K562 (cell line): ENCODE measurements around the gene SPRN. TPM values are rescaled to one million over a fixed set of nuclear protein-coding genes. Genes with fewer than 3 reads are reported as not detected.

Experiments
- ATAC-seq: fragments of 200-7000 bp; cut with Tn5 transposase; 3 replicates; pipeline ENCODE4 v1.9.1; 2020; ENCODE audit warnings: moderate library complexity
- BruUV-seq: library from RNA; stranded (reverse); fragments of 400-500 nt; replicated peaks from 2 replicates; lab custom pipeline; 2021; lab: Mats Ljungman, UMichigan
- CTCF ChIA-PET: fragments of 300-600 bp; formaldehyde crosslinking; extraction: SDS; loops from one replicate; lab custom pipeline; 2021; ENCODE audit warnings: low intra/inter-chr PET ratio; lab: Yijun Ruan, JAX
- POLR2A ChIA-PET: fragments of 300-600, 350-650 bp; sonication (Branson Sonifier 250); formaldehyde crosslinking; extraction: SDS; loops from one replicate; lab custom pipeline; 2021; ENCODE audit warnings: antibody characterized with exemption, inconsistent platforms; lab: Yijun Ruan, JAX
- DNase-seq, 4 experiments: peaks; one replicate each; pipeline versions ENCODE4 v3.0.0 to v3.0.0-alpha.2; 2011 to 2018; ENCODE audit warnings: low spot score in 3 of 4, mixed read lengths in 3 of 4; ENCODE audit errors: extremely low read depth in 1 of 4
- FAIRE-seq: peaks from 2 replicates; lab custom pipeline; 2011; peaks lifted over from hg19 to GRCh38; lab: Jason Lieb, UNC
- H2AFZ ChIP-seq: 2 replicates; pipeline ENCODE4 v1.6.0; 2011; ENCODE audit warnings: low read depth, low read length, control low read depth, inconsistent platforms
- H3K27ac ChIP-seq: fragments of 200-600 bp; 3 replicates; pipeline ENCODE4 v1.8.0; 2011; ENCODE audit warnings: low read depth, mild to moderate bottlenecking, control low read depth, inconsistent platforms, low read length, moderate library complexity, mixed read lengths; ENCODE audit errors: extremely low read depth
- H3K27me3 ChIP-seq, 2 experiments: fragments of 300-600 bp in 1 of 2; 2 replicates in 1 of 2; 3 replicates in 1 of 2; pipeline versions ENCODE4 v1.6.0 to v1.8.0; 2011; ENCODE audit warnings: inconsistent platforms in 2 of 2, low read length in 2 of 2, mild to moderate bottlenecking in 1 of 2, mixed read lengths in 1 of 2, moderate library complexity in 1 of 2; ENCODE audit not compliant: control insufficient read depth in 2 of 2, insufficient read depth in 2 of 2
- H3K36me3 ChIP-seq: fragments of 300-600 bp; 3 replicates; pipeline ENCODE4 v1.8.0; 2011; ENCODE audit warnings: mild to moderate bottlenecking, low read length, inconsistent platforms; ENCODE audit not compliant: control insufficient read depth, insufficient read depth
- H3K4me1 ChIP-seq, 2 experiments: fragments of 200-600 bp in 1 of 2; replicated peaks in 1 of 2; 2 replicates in 1 of 2; 3 replicates in 1 of 2; pipeline versions ENCODE4 v1.5.1 to v1.8.0; 2011; ENCODE audit warnings: inconsistent platforms in 2 of 2, low read length in 2 of 2, mild to moderate bottlenecking in 1 of 2, mixed read lengths in 1 of 2, moderate library complexity in 1 of 2; ENCODE audit not compliant: control insufficient read depth in 2 of 2, insufficient read depth in 2 of 2
- H3K4me2 ChIP-seq: 2 replicates; pipeline ENCODE4 v1.6.1; 2011; ENCODE audit warnings: low read length, control low read depth, inconsistent platforms, mixed read lengths; ENCODE audit not compliant: insufficient read depth
- H3K4me3 ChIP-seq: fragments of 200-600 bp; sonication (generic), shearing (Covaris generic); 2 replicates; pipeline ENCODE4 v1.5.1; 2016; ENCODE audit warnings: control low read depth, inconsistent platforms
- H3K79me2 ChIP-seq: fragments of 200-600 bp; 3 replicates; pipeline ENCODE4 v1.8.0; 2011; ENCODE audit warnings: low read length, inconsistent platforms; ENCODE audit not compliant: control insufficient read depth, insufficient read depth
- H3K9ac ChIP-seq, 2 experiments: 2 replicates each; pipeline versions ENCODE4 v1.6.0 to v1.6.1; 2011; ENCODE audit warnings: low read depth in 2 of 2, low read length in 2 of 2, control low read depth in 1 of 2, inconsistent platforms in 1 of 2, mild to moderate bottlenecking in 1 of 2, mixed read lengths in 1 of 2; ENCODE audit not compliant: insufficient read depth in 1 of 2
- H3K9me1 ChIP-seq: one replicate; pipeline ENCODE4 v1.6.0; 2011; ENCODE audit warnings: inconsistent platforms, mild to moderate bottlenecking, low read length, moderate library complexity; ENCODE audit not compliant: control insufficient read depth, insufficient read depth
- H3K9me3 ChIP-seq: replicated peaks from 2 replicates; pipeline ENCODE4 v1.5.1; 2011; ENCODE audit warnings: low read depth, low read length, inconsistent platforms; ENCODE audit not compliant: control insufficient read depth, insufficient read depth
- H4K20me1 ChIP-seq: replicated peaks from 2 replicates; pipeline ENCODE4 v1.6.1; 2011; ENCODE audit warnings: low read length, inconsistent platforms, mixed read lengths; ENCODE audit not compliant: control insufficient read depth, insufficient read depth
- ETV1 ChIP-seq: fragments of 450-650 bp; conservative IDR thresholded peaks from 2 replicates; pipeline ENCODE4 v1.6.1; 2016; ENCODE audit warnings: missing genetic modification characterization, control low read depth, low read depth, missing compliant biosample characterization
- GABPB1 ChIP-seq: sonication (generic); formaldehyde crosslinking; IDR thresholded peaks from 2 replicates; pipeline ENCODE4 v1.8.0; 2022; ENCODE audit warnings: mild to moderate bottlenecking, missing genetic modification reagents
- IFI16 ChIP-seq: fragments of 250-450 bp; sonication (Bioruptor Pico); IDR thresholded peaks from 2 replicates; pipeline ENCODE4 v2.1.2; 2022; ENCODE audit warnings: mild to moderate bottlenecking, inconsistent platforms
- KLF10 ChIP-seq: fragments of 250-450 bp; sonication (Bioruptor Pico); IDR thresholded peaks from 2 replicates; pipeline ENCODE4 v1.6.1; 2021; ENCODE audit warnings: matching md5 sums
- L3MBTL2 ChIP-seq: fragments of 450-650 bp; IDR thresholded peaks from 2 replicates; pipeline ENCODE4 v1.6.1; 2016; ENCODE audit warnings: mild to moderate bottlenecking, moderate library complexity
- MAZ ChIP-seq, 2 experiments: fragments of 450-650 bp in 1 of 2; sonication (generic) in 1 of 2; formaldehyde crosslinking; IDR thresholded peaks in 1 of 2; conservative IDR thresholded peaks in 1 of 2; 2 replicates each; pipeline versions ENCODE4 v1.4.0 to v1.5.0; 2020; ENCODE audit warnings: mild to moderate bottlenecking in 1 of 2, missing genetic modification reagents in 1 of 2
- NCOA1 ChIP-seq: fragments of 450-650 bp; IDR thresholded peaks from 2 replicates; pipeline ENCODE4 v1.6.1; 2016; ENCODE audit warnings: low read depth
- NR1H2 ChIP-seq: sonication (generic); formaldehyde crosslinking; IDR thresholded peaks from 2 replicates; pipeline ENCODE4 v1.4.0; 2020; ENCODE audit warnings: mild to moderate bottlenecking, missing genetic modification reagents
- NR2C2 ChIP-seq, 2 experiments: fragments of 200-800 bp in 1 of 2; sonication (Bioruptor generic) in 1 of 2; sonication (generic) in 1 of 2; formaldehyde crosslinking in 1 of 2; IDR thresholded peaks; 2 replicates each; pipeline versions ENCODE4 v1.6.1 to v1.8.0; 2016 to 2022; ENCODE audit warnings: mild to moderate bottlenecking in 1 of 2, missing compliant biosample characterization in 1 of 2, missing genetic modification characterization in 1 of 2, missing genetic modification reagents in 1 of 2
- POLR2A ChIP-seq: fragments of 450-650 bp; conservative IDR thresholded peaks from 2 replicates; pipeline ENCODE4 v1.6.1; 2016
- POLR3A ChIP-seq: IDR thresholded peaks from 2 replicates; pipeline ENCODE4 v1.6.1; 2011; ENCODE audit warnings: borderline replicate concordance, mild to moderate bottlenecking, moderate library complexity; ENCODE audit not compliant: insufficient read length, insufficient read depth; ENCODE audit errors: extremely low read depth
- RB1 ChIP-seq: fragments of 450-650 bp; IDR thresholded peaks from 2 replicates; pipeline ENCODE4 v1.6.1; 2017; ENCODE audit warnings: low read depth, mild to moderate bottlenecking
- SAP30 ChIP-seq: fragments of 200-600 bp; sonication (generic); IDR thresholded peaks from 2 replicates; pipeline ENCODE4 v1.6.1; 2012; ENCODE audit warnings: borderline replicate concordance, low read depth, mild to moderate bottlenecking, moderate library complexity, low read length, control low read depth, inconsistent platforms; ENCODE audit not compliant: insufficient read depth, poor library complexity, severe bottlenecking
- SRSF1 ChIP-seq: fragments of 200-400 bp; formaldehyde crosslinking; IDR thresholded peaks from 2 replicates; pipeline ENCODE4 v1.6.1; 2017; ENCODE audit warnings: mild to moderate bottlenecking, low read depth, low read length, moderate library complexity
- TEAD2 ChIP-seq: fragments of 450-650 bp; IDR thresholded peaks from 2 replicates; pipeline ENCODE4 v1.6.1; 2016; ENCODE audit warnings: missing genetic modification characterization, control low read depth, missing compliant biosample characterization
- ZFX ChIP-seq: sonication (generic); formaldehyde crosslinking; IDR thresholded peaks from 2 replicates; pipeline ENCODE4 v1.8.0; 2022; ENCODE audit warnings: mild to moderate bottlenecking, missing genetic modification reagents, moderate library complexity
- ZNF263 ChIP-seq: sonication (generic); formaldehyde crosslinking; IDR thresholded peaks from 2 replicates; pipeline ENCODE4 v1.8.0; 2022; ENCODE audit warnings: mild to moderate bottlenecking, missing genetic modification reagents, borderline replicate concordance
- WGBS: fragments of 100-300 bp; shearing (Covaris generic); methylation state at CpG from one replicate; pipeline ENCODE4 v1.1.6; 2016; ENCODE audit warnings: low coverage, mixed read lengths; ENCODE audit not compliant: insufficient coverage; ENCODE audit errors: missing lambda C conversion rate; 5-methylcytosine and 5-hydroxymethylcytosine counted together
- in situ Hi-C: fragments of 300-500 bp; cut with MboI; formaldehyde crosslinking; loops from 4 replicates; pipeline ENCODE4 v1.15.0; 2018; ENCODE audit warnings: inconsistent platforms, mixed read lengths
- intact Hi-C: fragments of 100-400 bp; cut with micrococcal nuclease; formaldehyde crosslinking; loops from 2 replicates; pipeline ENCODE4 v1.14.2; 2022
- polyA plus RNA-seq, 8 experiments: library from polyadenylated mRNA; depleted of rRNA in 4 of 8; stranded (reverse) in 5 of 8; unstranded in 3 of 8; fragments of >200 nt; fragmentation: Nextera tagmentation in 2 of 8; fragmentation: Illumina TruSeq in 1 of 8; extraction: Ambion mirVana in 2 of 8; extraction: Trizol in 1 of 8; gene quantifications; 2 replicates each; pipeline versions ENCODE4 v1.2.1 to v1.2.3, GENCODE V29; 2011 to 2014; ENCODE audit warnings: inconsistent platforms in 1 of 8, missing spikeins in 1 of 8
- total RNA-seq, 7 experiments: library from RNA; depleted of rRNA in 6 of 7; stranded (reverse); fragments of >200 nt in 6 of 7; fragmentation: Illumina TruSeq in 2 of 7; extraction: Trizol in 2 of 7; gene quantifications; 2 replicates each; pipeline versions ENCODE4 v1.2.1 to v1.2.3, GENCODE V29; 2011 to 2021; ENCODE audit warnings: low replicate concordance in 1 of 7
- TF ChIP-seq, protein P1 (sequence below), 2 experiments: fragments of 450-650 bp; IDR thresholded peaks; 2 replicates each; pipeline ENCODE4 v1.6.1; 2018; ENCODE audit warnings: mild to moderate bottlenecking in 2 of 2, low read depth in 1 of 2; ENCODE audit not compliant: partially characterized antibody in 2 of 2

SPRN gene
- total and polyA plus RNA-seq, 9 of the 15 experiments (the other 6 are each of a cell fraction or from before 2014, with no cell fraction given) = 0.04 TPM; not detected in 8

DNA sequence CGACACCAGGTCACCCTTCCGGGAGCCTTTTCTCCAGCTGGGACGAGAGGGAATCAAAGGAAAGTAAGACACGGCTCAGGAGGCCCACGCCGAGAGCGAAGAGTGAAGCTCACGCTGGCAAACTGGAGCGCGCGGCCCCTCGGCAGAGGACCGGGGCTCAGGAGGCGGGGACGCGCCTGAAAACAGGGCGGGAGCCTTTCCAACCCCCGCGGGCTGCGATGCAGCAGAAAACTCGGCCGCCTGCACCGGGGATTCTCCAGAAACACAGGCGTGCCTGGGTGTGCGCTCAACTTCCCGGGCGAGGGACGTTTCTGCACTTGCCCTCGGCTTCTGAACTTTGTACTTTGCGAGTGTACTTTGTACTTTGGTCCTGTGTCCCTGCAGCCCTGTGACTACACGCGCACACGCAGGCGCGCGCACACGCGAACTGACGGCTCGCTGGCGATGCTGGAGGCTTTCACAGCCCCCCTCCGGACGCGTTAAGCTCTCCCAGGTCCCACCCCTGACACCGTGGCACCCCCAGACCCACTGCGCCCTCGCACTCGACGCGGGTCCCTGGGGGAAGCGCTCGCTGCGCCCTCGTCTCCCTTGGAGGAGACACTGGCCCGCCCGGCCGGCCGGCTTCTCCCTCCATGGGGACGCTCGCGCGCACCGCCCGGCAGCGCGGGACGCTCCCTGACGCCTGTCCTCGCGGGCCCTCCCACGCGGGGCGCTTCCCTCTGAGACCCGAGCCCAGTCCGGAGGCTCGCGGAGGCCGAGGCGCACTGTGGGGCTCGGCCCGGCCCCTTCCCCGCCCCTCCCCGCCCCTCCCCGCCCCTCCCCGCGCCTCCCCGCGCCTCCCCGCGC lies 46.0 kb downstream of the SPRN start:
- FAIRE-seq (no peak), DNase-seq (peak; percentile 56 to 66 (median 62))
- TF ChIP-seq SRSF1 (no peak), GABPB1 (CRISPR knock-in tag) (peak; percentile 59; the same call in 1 of the 2 replicates), RB1 (0 out of 2 replicates have a peak, but pooled peaks have one; percentile 4), POLR2A (no peak), ZNF263 (CRISPR knock-in tag) (peak; percentile 37; the same call in 1 of the 2 replicates), L3MBTL2 (peak; percentile 57; the same call in 1 of the 2 replicates), NR1H2 (no peak), ZFX (CRISPR knock-in tag) (peak; percentile 63), IFI16 (no peak), NCOA1 (no peak), POLR3A (no peak), NR2C2 (CRISPR knock-in tag; IDR thresholded peaks at IDR 0.05) (no peak), NR2C2 (tag; IDR thresholded peaks at IDR 0.05) (peak; percentile 30; the same call in 1 of the 2 replicates), ETV1 (tag) (no peak), SAP30 (no peak), KLF10 (CRISPR knock-in tag) (no peak), TEAD2 (tag) (no peak), MAZ (CRISPR knock-in tag; conservative IDR thresholded peaks at IDR 0.05 in 1 of 2, IDR thresholded peaks at IDR 0.05 in 1 of 2) (peak; percentile 10 to 22; a peak in 2 of 4 replicates)
- TF ChIP-seq, protein P1, sequence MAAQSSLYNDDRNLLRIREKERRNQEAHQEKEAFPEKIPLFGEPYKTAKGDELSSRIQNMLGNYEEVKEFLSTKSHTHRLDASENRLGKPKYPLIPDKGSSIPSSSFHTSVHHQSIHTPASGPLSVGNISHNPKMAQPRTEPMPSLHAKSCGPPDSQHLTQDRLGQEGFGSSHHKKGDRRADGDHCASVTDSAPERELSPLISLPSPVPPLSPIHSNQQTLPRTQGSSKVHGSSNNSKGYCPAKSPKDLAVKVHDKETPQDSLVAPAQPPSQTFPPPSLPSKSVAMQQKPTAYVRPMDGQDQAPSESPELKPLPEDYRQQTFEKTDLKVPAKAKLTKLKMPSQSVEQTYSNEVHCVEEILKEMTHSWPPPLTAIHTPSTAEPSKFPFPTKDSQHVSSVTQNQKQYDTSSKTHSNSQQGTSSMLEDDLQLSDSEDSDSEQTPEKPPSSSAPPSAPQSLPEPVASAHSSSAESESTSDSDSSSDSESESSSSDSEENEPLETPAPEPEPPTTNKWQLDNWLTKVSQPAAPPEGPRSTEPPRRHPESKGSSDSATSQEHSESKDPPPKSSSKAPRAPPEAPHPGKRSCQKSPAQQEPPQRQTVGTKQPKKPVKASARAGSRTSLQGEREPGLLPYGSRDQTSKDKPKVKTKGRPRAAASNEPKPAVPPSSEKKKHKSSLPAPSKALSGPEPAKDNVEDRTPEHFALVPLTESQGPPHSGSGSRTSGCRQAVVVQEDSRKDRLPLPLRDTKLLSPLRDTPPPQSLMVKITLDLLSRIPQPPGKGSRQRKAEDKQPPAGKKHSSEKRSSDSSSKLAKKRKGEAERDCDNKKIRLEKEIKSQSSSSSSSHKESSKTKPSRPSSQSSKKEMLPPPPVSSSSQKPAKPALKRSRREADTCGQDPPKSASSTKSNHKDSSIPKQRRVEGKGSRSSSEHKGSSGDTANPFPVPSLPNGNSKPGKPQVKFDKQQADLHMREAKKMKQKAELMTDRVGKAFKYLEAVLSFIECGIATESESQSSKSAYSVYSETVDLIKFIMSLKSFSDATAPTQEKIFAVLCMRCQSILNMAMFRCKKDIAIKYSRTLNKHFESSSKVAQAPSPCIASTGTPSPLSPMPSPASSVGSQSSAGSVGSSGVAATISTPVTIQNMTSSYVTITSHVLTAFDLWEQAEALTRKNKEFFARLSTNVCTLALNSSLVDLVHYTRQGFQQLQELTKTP (IDR thresholded peaks at IDR 0.05; ENCODE audit: low read depth in 1 of 2, partially characterized antibody in 2 of 2) = no peak

More for the DNA sequence above, 46.0 kb downstream of the SPRN start:
- in situ Hi-C loops = no loop called here
- intact Hi-C loops = no loop called here
- ATAC-seq = peak; percentile 72
- WGBS = 0% methylated on average over 26 of the region's 90 CpGs
- Histone ChIP-seq H4K20me1 (no peaks in the 10 kb centered on the region), H3K4me2 (peak overlapping the region; percentile 86), H3K9me3 (no peaks in the 10 kb centered on the region), H3K27me3 (no peaks in the 10 kb centered on the region), H3K4me3 (peak overlapping the region; percentile 56), H3K9me1 (no peaks in the 10 kb centered on the region), H2AFZ (peak overlapping the region; percentile 87), H3K4me1 (peaks cover 7 to 41% of the 10 kb centered on the region in 2 experiments; a peak in 3 of 5 replicates), H3K79me2 (no peaks in the 10 kb centered on the region; the same call in 2 of the 3 replicates), H3K27ac (no peak overlapping the region; the same call in 2 of the 3 replicates), H3K36me3 (no peaks in the 10 kb centered on the region), H3K9ac (peak overlapping the region; percentile 49 to 92; a peak in 3 of 4 replicates)
- no TSS peak for BruUV-seq
- POLR2A ChIA-PET = interaction anchor here (0.6 to 0.8 kb wide), 2 partner anchors 8 to 12 kb away, joined by 3 to 4 read pairs; no protein-coding TSS in a partner anchor
- CTCF ChIA-PET = no interaction called here
